GM10248 (cell line): ENCODE data around the gene DYNC2LI1.

Experiments used
- CTCF ChIA-PET: fragments of 300-600 bp; sonication (Branson Sonifier 250); formaldehyde crosslinking; extraction: SDS; loops from one replicate; lab custom pipeline; 2021; ENCODE audit warnings: antibody characterized with exemption; lab: Yijun Ruan, JAX
- POLR2A ChIA-PET: fragments of 350-650 bp; sonication (Branson Sonifier 250); formaldehyde crosslinking; extraction: SDS; loops from one replicate; lab custom pipeline; 2020; ENCODE audit warnings: antibody characterized with exemption; lab: Yijun Ruan, JAX
- DNase-seq: peaks from one replicate; pipeline ENCODE4 v3.0.0; 2012; ENCODE audit errors: extremely low spot score
- TF ChIP-seq, protein P1 (sequence below): IDR thresholded peaks from 2 replicates; pipeline ENCODE4 v1.5.1; 2012; ENCODE audit warnings: mild to moderate bottlenecking, low read depth; ENCODE audit errors: extremely low read depth, missing control alignments, control extremely low read depth

Gene DYNC2LI1

DNA sequence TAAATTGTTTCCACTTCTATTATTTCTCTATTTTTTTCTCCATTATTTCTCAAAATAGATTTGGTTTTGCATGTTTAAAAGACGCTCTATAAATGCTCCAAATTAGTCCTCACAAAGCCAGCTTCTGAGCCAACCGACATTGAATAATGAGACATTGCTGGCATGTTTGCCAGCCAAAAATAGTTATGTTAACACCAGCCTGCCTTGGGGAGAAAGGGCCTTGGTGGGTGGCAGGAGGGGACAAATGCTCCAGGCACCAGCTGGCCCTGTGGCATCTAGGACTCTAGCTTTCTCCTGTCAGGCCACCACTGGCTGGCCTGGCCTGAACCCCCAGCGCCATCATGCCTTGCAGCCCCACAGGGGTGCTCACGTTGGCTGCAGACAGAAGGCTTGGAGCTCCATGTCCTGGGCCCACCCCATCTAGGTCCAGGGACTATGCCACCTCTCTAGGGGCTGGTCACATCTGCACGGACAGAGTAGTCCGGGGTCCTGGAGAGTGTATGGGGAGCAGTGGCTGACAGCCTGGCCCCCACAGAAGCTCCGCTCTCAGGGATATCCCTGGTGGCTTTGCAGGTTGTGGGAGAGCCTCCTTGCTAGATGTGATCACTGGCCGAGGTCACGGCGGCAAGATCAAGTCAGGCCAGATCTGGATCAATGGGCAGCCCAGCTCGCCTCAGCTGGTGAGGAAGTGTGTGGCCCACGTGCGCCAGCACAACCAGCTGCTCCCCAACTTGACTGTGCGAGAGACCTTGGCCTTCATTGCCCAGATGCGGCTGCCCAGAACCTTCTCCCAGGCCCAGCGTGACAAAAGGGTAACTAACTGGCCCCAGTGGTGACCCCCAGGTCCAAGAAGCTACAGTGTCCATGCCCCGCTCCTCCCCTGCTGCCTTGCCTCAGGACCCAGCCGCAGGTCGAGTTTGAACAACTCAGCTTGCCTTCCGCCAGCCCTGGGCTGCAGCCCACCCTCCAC is 77.5 kb downstream of the DYNC2LI1 start:
- POLR2A ChIA-PET: no interaction called here
- CTCF ChIA-PET: interaction anchor here (1.2 kb wide), 1 partner anchor 27 kb away, joined by 4 read pairs; no protein-coding TSS in a partner anchor
- DNase-seq: peak; percentile 6
- TF ChIP-seq, protein P1, sequence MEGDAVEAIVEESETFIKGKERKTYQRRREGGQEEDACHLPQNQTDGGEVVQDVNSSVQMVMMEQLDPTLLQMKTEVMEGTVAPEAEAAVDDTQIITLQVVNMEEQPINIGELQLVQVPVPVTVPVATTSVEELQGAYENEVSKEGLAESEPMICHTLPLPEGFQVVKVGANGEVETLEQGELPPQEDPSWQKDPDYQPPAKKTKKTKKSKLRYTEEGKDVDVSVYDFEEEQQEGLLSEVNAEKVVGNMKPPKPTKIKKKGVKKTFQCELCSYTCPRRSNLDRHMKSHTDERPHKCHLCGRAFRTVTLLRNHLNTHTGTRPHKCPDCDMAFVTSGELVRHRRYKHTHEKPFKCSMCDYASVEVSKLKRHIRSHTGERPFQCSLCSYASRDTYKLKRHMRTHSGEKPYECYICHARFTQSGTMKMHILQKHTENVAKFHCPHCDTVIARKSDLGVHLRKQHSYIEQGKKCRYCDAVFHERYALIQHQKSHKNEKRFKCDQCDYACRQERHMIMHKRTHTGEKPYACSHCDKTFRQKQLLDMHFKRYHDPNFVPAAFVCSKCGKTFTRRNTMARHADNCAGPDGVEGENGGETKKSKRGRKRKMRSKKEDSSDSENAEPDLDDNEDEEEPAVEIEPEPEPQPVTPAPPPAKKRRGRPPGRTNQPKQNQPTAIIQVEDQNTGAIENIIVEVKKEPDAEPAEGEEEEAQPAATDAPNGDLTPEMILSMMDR: no peak

DNA sequence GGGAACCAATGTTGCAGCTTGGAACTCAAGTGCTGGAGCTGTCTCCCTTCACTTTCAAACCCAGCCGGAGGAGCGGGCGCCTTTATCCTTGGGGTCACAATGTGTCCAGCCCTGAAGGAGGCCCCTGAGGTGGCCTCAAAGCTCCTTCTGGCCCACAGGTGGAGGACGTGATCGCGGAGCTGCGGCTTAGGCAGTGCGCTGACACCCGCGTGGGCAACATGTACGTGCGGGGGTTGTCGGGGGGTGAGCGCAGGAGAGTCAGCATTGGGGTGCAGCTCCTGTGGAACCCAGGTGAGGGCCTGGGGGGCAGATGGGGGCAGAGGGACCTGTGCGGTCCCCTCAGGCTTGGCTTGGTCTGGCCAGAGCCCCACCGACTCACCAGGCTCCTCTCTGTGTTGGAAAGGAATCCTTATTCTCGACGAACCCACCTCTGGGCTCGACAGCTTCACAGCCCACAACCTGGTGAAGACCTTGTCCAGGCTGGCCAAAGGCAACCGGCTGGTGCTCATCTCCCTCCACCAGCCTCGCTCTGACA is 78.4 kb downstream of the DYNC2LI1 start:
- peak; percentile 3 for DNase-seq
- ChIA-PET POLR2A (no interaction called here), CTCF (interaction anchor here (1.2 kb wide), 1 partner anchor 26 kb away, joined by 3 read pairs; no protein-coding TSS in a partner anchor)
- TF ChIP-seq, protein P1: no peak

GRCh38 chr2:43853141-43854081 is 79.6 kb downstream of the DYNC2LI1 start:
- POLR2A ChIA-PET: no interaction called here
- peak; percentile 5 for DNase-seq
- TF ChIP-seq, protein P1: no peak
- CTCF ChIA-PET: interaction anchor here (1.2 kb wide), 1 partner anchor 25 kb away, joined by 3 read pairs; no protein-coding TSS in a partner anchor

DNA sequence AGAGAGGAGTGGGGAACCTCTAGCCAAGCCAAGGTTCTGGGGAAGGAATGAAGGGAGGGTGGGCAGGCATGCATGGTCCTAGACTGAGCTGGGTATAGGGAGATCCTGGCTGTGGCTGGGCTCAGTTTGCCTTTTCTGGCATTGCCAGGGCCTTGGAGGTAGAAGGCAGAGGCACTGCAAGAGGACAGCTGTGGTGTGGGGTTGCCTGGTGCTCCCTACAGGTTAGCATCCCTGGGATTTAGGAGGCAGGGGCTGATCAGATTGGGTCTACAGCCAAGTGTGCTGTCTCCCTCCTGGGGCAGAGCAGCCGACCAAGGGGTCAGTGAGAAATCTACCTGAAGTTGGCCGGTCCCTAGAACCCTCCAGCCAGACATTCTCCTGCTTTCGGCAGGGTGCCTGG is 80.8 kb downstream of the DYNC2LI1 start:
- ChIA-PET POLR2A (no interaction called here), CTCF (no interaction called here)
- DNase-seq: peak; percentile 5
- TF ChIP-seq, protein P1: no peak

DNA sequence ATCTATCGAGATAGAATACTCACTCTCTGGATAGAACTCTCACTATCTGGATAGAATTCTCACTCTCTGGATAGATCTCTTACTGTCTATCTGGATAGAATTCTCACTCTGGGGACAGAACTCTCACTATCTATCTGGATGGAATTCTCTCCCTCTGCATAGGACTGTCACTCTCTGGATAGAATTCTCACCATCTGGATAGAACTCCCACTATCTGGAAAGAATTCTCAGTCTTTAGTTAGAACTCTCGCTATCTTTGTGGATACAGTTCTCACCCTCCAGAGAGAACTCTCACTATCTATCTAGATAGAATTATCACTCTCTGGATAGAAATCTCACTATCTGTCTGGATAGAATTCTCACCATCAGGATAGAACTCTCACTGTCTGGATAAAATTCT is 81.5 kb downstream of the DYNC2LI1 start:
- ChIA-PET CTCF (no interaction called here), POLR2A (no interaction called here)
- no peak for DNase-seq
- TF ChIP-seq, protein P1: no peak
